Stimulated activated naive CD8-positive, alpha-beta T cell treated with anti-CD3 and anti-CD28 coated beads, Interleukin-15, Interleukin-2, amounts not matched to agents 100 U/mL and 50 U/mL, for 24 hours (primary cell): Measurements from ENCODE around the gene AMFR.

Source experiments
- ATAC-seq: fragments of 150-1000 bp; cut with Tn5 transposase; one replicate; pipeline ENCODE4 v1.10.0; 2021
- DNase-seq: peaks from one replicate; pipeline ENCODE4 v3.0.0; 2021

Gene AMFR

GRCh38 chr16:56362706-56363105 is 62.6 kb downstream of the AMFR start:
- ATAC-seq: no peak
- DNase-seq: peak; percentile 1

- DNase-seq (peak; percentile 1), ATAC-seq (no peak)
Observed at GRCh38 chr16:56362057-56362655, 63.2 kb downstream of the AMFR start.

- no peak for DNase-seq
- ATAC-seq: no peak
Observed at GRCh38 chr16:56360117-56361008, 65.0 kb downstream of the AMFR start.

- ATAC-seq (no peak), DNase-seq (no peak)
Observed at GRCh38 chr16:56357765-56358322, 67.5 kb downstream of the AMFR start.

- ATAC-seq (peak; percentile 50), DNase-seq (peak; percentile 10)
Observed at GRCh38 chr16:56357241-56357764, 68.0 kb downstream of the AMFR start.

GRCh38 chr16:56356276-56357240 is 68.8 kb downstream of the AMFR start:
- DNase-seq (peak; percentile 70), ATAC-seq (peak; percentile 74)

GRCh38 chr16:56355786-56356275 is 69.5 kb downstream of the AMFR start:
- no peak for ATAC-seq
- DNase-seq: no peak

GRCh38 chr16:56355221-56355620 is 70.1 kb downstream of the AMFR start:
- DNase-seq: no peak
- no peak for ATAC-seq

- ATAC-seq (no peak), DNase-seq (no peak)
Observed at GRCh38 chr16:56354746-56355145, 70.6 kb downstream of the AMFR start.

- no peak for ATAC-seq
- DNase-seq: no peak
Observed at GRCh38 chr16:56354016-56354415, 71.3 kb downstream of the AMFR start.

- DNase-seq: no peak
- ATAC-seq: no peak
Observed at GRCh38 chr16:56353054-56353921, 72.1 kb downstream of the AMFR start.

- ATAC-seq: no peak
- DNase-seq: no peak
Observed at GRCh38 chr16:56352351-56353053, 72.8 kb downstream of the AMFR start.

- ATAC-seq: no peak
- no peak for DNase-seq
Observed at GRCh38 chr16:56351481-56351880, 73.9 kb downstream of the AMFR start.

- ATAC-seq: no peak
Observed at GRCh38 chr16:56350491-56351405, 74.6 kb downstream of the AMFR start.

GRCh38 chr16:56349711-56350161 is 75.6 kb downstream of the AMFR start:
- no peak for DNase-seq
- no peak for ATAC-seq

More at GRCh38 chr16:56350491-56351405, 74.6 kb downstream of the AMFR start:
- no peak for DNase-seq

- ATAC-seq (no peak), DNase-seq (no peak)
Observed at GRCh38 chr16:56349086-56349415, 76.3 kb downstream of the AMFR start.

- DNase-seq (no peak), ATAC-seq (no peak)
Observed at GRCh38 chr16:56348168-56349085, 76.9 kb downstream of the AMFR start.

- ATAC-seq (no peak), DNase-seq (no peak)
Observed at GRCh38 chr16:56347670-56348069, 77.7 kb downstream of the AMFR start.
